ENCODE results near the gene PANK3.
"Not testable (repeated sequence)": the region's sequence is repeated elsewhere in the genome, so short reads cannot be mapped to it uniquely, and the experiment has no call there.

Gene PANK3

DNA sequence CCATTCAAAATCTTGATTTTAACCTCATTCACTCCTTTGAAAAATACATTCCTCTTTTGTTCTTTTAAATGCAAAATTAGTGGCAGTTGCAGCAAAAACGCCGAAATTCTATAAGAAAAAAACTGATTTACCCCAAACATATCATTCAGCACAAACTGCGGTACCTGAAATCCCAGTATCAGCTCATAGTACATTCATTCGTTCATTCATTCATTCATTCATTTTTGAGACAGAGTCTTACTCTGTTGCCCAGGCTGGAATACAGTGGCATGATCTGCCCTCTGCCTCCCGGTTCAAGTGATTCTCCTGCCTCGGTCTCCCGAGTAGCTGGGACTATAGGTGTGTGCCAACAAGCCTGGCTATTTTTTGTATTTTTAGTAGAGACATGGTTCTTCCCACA lies 29.6 kb downstream of the PANK3 start:
- H3K36me3 ChIP-seq (replicated peaks; ENCODE audit: low read depth, low read length), result peaks cover 60% of the 10 kb centered on the region
- no peak for TF ChIP-seq EZH2phosphoT487 (IDR thresholded peaks at IDR 0.05; ENCODE audit: low read depth)
- TF ChIP-seq, protein P1, sequence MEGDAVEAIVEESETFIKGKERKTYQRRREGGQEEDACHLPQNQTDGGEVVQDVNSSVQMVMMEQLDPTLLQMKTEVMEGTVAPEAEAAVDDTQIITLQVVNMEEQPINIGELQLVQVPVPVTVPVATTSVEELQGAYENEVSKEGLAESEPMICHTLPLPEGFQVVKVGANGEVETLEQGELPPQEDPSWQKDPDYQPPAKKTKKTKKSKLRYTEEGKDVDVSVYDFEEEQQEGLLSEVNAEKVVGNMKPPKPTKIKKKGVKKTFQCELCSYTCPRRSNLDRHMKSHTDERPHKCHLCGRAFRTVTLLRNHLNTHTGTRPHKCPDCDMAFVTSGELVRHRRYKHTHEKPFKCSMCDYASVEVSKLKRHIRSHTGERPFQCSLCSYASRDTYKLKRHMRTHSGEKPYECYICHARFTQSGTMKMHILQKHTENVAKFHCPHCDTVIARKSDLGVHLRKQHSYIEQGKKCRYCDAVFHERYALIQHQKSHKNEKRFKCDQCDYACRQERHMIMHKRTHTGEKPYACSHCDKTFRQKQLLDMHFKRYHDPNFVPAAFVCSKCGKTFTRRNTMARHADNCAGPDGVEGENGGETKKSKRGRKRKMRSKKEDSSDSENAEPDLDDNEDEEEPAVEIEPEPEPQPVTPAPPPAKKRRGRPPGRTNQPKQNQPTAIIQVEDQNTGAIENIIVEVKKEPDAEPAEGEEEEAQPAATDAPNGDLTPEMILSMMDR (IDR thresholded peaks at IDR 0.05; ENCODE audit: low read depth, low read length), result no peak
- H4K20me1 ChIP-seq (ENCODE audit: insufficient read depth, low read length), result peaks cover 25% of the 10 kb centered on the region; the same call in 1 of the 2 replicates
- H3K4me2 ChIP-seq (ENCODE audit: low read length), result no peak overlapping the region
- no peaks in the 10 kb centered on the region for H3K9me3 ChIP-seq (ENCODE audit: insufficient read depth, low read length)
- H3K27ac ChIP-seq (ENCODE audit: low read length), result no peak overlapping the region
- no peak overlapping the region for H2AFZ ChIP-seq (ENCODE audit: low read depth, low read length)
- H3K4me1 ChIP-seq (ENCODE audit: low read length), result no peaks in the 10 kb centered on the region
- H3K9ac ChIP-seq (ENCODE audit: low read length), result no peak overlapping the region
- no peaks in the 10 kb centered on the region for H3K27me3 ChIP-seq (ENCODE audit: low read depth, low read length)
- H3K79me2 ChIP-seq (ENCODE audit: low read length), result peaks cover 19% of the 10 kb centered on the region
- no peak overlapping the region for H3K4me3 ChIP-seq (ENCODE audit: low read length)

DNA sequence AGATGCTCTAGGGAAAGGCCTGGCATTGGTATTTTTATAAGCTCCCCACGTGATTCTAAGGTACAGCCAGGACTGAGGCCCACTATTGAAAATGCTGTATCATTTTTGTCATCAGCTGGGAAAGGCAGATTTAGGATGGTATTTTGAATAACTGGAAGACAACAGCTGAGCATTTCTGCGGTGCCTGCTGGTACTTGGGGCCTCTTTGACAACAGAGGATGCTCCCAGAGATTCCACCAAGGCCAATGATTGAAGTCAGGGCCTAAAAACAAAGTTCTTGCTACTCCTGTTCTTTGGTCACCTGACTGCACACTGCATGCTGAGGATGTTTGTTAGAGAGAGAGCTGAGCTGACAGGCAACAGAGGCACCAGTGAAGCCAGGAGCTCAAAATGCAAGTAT lies 42.0 kb downstream of the PANK3 start:
- no peak for TF ChIP-seq EZH2phosphoT487 (IDR thresholded peaks at IDR 0.05; ENCODE audit: low read depth)
- TF ChIP-seq, protein P1 (IDR thresholded peaks at IDR 0.05; ENCODE audit: low read depth, low read length), result no peak
- Histone ChIP-seq H3K4me3 (ENCODE audit: low read length) (no peak overlapping the region), H3K9me3 (ENCODE audit: insufficient read depth, low read length) (no peaks in the 10 kb centered on the region), H3K27me3 (ENCODE audit: low read depth, low read length) (no peaks in the 10 kb centered on the region), H3K4me2 (ENCODE audit: low read length) (no peak overlapping the region), H3K27ac (ENCODE audit: low read length) (no peak overlapping the region), H3K79me2 (ENCODE audit: low read length) (no peaks in the 10 kb centered on the region), H2AFZ (ENCODE audit: low read depth, low read length) (no peak overlapping the region), H4K20me1 (ENCODE audit: insufficient read depth, low read length) (no peaks in the 10 kb centered on the region), H3K36me3 (replicated peaks; ENCODE audit: low read depth, low read length) (no peaks in the 10 kb centered on the region), H3K9ac (ENCODE audit: low read length) (no peak overlapping the region), H3K4me1 (ENCODE audit: low read length) (no peaks in the 10 kb centered on the region)

GRCh38 chr5:168534351-168534750 lies 44.8 kb downstream of the PANK3 start:
- not testable (repeated sequence) for H4K20me1 ChIP-seq (ENCODE audit: insufficient read depth, low read length); H3K79me2 ChIP-seq (ENCODE audit: low read length); H3K4me1 ChIP-seq (ENCODE audit: low read length); H3K27me3 ChIP-seq (ENCODE audit: low read depth, low read length); H3K4me3 ChIP-seq (ENCODE audit: low read length); H3K9me3 ChIP-seq (ENCODE audit: insufficient read depth, low read length); H3K9ac ChIP-seq (ENCODE audit: low read length); H3K36me3 ChIP-seq (replicated peaks; ENCODE audit: low read depth, low read length); H3K4me2 ChIP-seq (ENCODE audit: low read length); H2AFZ ChIP-seq (ENCODE audit: low read depth, low read length); H3K27ac ChIP-seq (ENCODE audit: low read length)

GRCh38 chr5:168531987-168532864 lies 46.9 kb downstream of the PANK3 start:
- H3K9ac ChIP-seq (ENCODE audit: low read length), result no peak overlapping the region
- H3K4me3 ChIP-seq (ENCODE audit: low read length), result no peak overlapping the region
- peaks cover 21% of the 10 kb centered on the region for H3K36me3 ChIP-seq (replicated peaks; ENCODE audit: low read depth, low read length)
- no peak overlapping the region for H3K27ac ChIP-seq (ENCODE audit: low read length)
- TF ChIP-seq EZH2phosphoT487 (IDR thresholded peaks at IDR 0.05; ENCODE audit: low read depth), result no peak
- TF ChIP-seq, protein P1 (IDR thresholded peaks at IDR 0.05; ENCODE audit: low read depth, low read length), result no peak
- no peaks in the 10 kb centered on the region for H3K4me1 ChIP-seq (ENCODE audit: low read length)
- no peaks in the 10 kb centered on the region for H3K79me2 ChIP-seq (ENCODE audit: low read length)
- H3K4me2 ChIP-seq (ENCODE audit: low read length), result no peak overlapping the region
- no peaks in the 10 kb centered on the region for H3K9me3 ChIP-seq (ENCODE audit: insufficient read depth, low read length)
- H2AFZ ChIP-seq (ENCODE audit: low read depth, low read length), result no peak overlapping the region
- H3K27me3 ChIP-seq (ENCODE audit: low read depth, low read length), result no peaks in the 10 kb centered on the region
- no peaks in the 10 kb centered on the region for H4K20me1 ChIP-seq (ENCODE audit: insufficient read depth, low read length)

Data from OCI-LY3 (cell line).